Osteocyte (in vitro differentiated cells): ENCODE results near the gene FKBP4. TPM values are rescaled to one million over a fixed set of nuclear protein-coding genes. Genes with fewer than 3 reads are reported as not detected.
A peak's percentile ranks its signal among the peaks of the same experiment; 100 is the strongest.

ENCODE experiments used
- DNase-seq: peaks from one replicate; pipeline ENCODE4 v3.0.0; 2021; ENCODE audit warnings: mixed read lengths; ENCODE audit not compliant: unreplicated experiment; ENCODE audit errors: extremely low spot score
- H3K27ac Mint-ChIP-seq: one replicate; pipeline ENCODE4 v1.8.0; 2021; ENCODE audit warnings: mild to moderate bottlenecking, mixed read lengths; ENCODE audit not compliant: unreplicated experiment
- H3K27me3 Mint-ChIP-seq: one replicate; pipeline ENCODE4 v1.8.0; 2021; ENCODE audit warnings: mixed read lengths; ENCODE audit not compliant: unreplicated experiment
- H3K36me3 Mint-ChIP-seq: one replicate; pipeline ENCODE4 v1.8.0; 2021; ENCODE audit warnings: mixed read lengths; ENCODE audit not compliant: unreplicated experiment
- H3K4me1 Mint-ChIP-seq: one replicate; pipeline ENCODE4 v1.8.0; 2021; ENCODE audit warnings: mixed read lengths; ENCODE audit not compliant: unreplicated experiment
- H3K4me3 Mint-ChIP-seq: one replicate; pipeline ENCODE4 v1.8.0; 2021; ENCODE audit warnings: mild to moderate bottlenecking, moderate library complexity, mixed read lengths; ENCODE audit not compliant: unreplicated experiment
- H3K9me3 Mint-ChIP-seq: one replicate; pipeline ENCODE4 v1.8.0; 2021; ENCODE audit warnings: mixed read lengths; ENCODE audit not compliant: unreplicated experiment
- CTCF ChIP-seq: fragments of 200-600 bp; sonication (generic); IDR thresholded peaks from 2 replicates; pipeline ENCODE4 v1.5.0; 2021; ENCODE audit warnings: antibody characterized with exemption, mild to moderate bottlenecking, moderate library complexity
- total RNA-seq: library from RNA; stranded (reverse); gene quantifications from 2 replicates; pipeline ENCODE4 v1.2.1, GENCODE V29; 2021

Gene FKBP4
- total RNA-seq, 1 donor from 2014 or later: 43.3 TPM

GRCh38 chr12:2792671-2793500, 1.9 kb upstream of the FKBP4 start:
- Mint-ChIP-seq H3K4me3 (no peak overlapping the region), H3K27me3 (peaks cover 15% of the 10 kb centered on the region), H3K36me3 (peaks cover 1% of the 10 kb centered on the region), H3K4me1 (peaks cover 10% of the 10 kb centered on the region), H3K9me3 (no peaks in the 10 kb centered on the region), H3K27ac (no peak overlapping the region)
- TF ChIP-seq CTCF: no peak
- DNase-seq: no peak

GRCh38 chr12:2793561-2793960, 1.2 kb upstream of the FKBP4 start:
- TF ChIP-seq CTCF: no peak
- H3K9me3 Mint-ChIP-seq: no peaks in the 10 kb centered on the region
- no peak overlapping the region for H3K27ac Mint-ChIP-seq
- peaks cover 10% of the 10 kb centered on the region for H3K4me1 Mint-ChIP-seq
- no peak for DNase-seq
- H3K27me3 Mint-ChIP-seq: peaks cover 9% of the 10 kb centered on the region
- H3K36me3 Mint-ChIP-seq: peaks cover 7% of the 10 kb centered on the region
- peak overlapping the region; percentile 73 for H3K4me3 Mint-ChIP-seq

GRCh38 chr12:2794191-2794735, 507 bp upstream of the FKBP4 start:
- no peak for DNase-seq
- Mint-ChIP-seq H3K36me3 (peaks cover 13% of the 10 kb centered on the region), H3K27me3 (peaks cover 3% of the 10 kb centered on the region), H3K4me3 (peak overlapping the region; percentile 73), H3K4me1 (peaks cover 10% of the 10 kb centered on the region), H3K9me3 (no peaks in the 10 kb centered on the region), H3K27ac (peak overlapping the region; percentile 38)
- TF ChIP-seq CTCF: no peak

- H3K4me1 Mint-ChIP-seq: peaks cover 10% of the 10 kb centered on the region
- DNase-seq: peak; percentile 89
- H3K9me3 Mint-ChIP-seq: no peaks in the 10 kb centered on the region
- peak overlapping the region; percentile 83 for H3K4me3 Mint-ChIP-seq
- H3K27ac Mint-ChIP-seq: no peak overlapping the region
- no peak for TF ChIP-seq CTCF
- no peaks in the 10 kb centered on the region for H3K27me3 Mint-ChIP-seq
- H3K36me3 Mint-ChIP-seq: peaks cover 26% of the 10 kb centered on the region
Observed at GRCh38 chr12:2795291-2796186, 769 bp downstream of the FKBP4 start.
